Activated T-cell treated with anti-CD3 and anti-CD28 coated beads, Interleukin-2, amount 50 U/mL, for 4 hours (primary cell): ENCODE results near the gene MBNL1. TPM values are rescaled to one million over a fixed set of nuclear protein-coding genes. Genes with fewer than 3 reads are reported as not detected.

ENCODE experiments used
- ATAC-seq, 2 donors: fragments of 200-7000 bp; cut with Tn5 transposase; one replicate each; pipeline ENCODE4 v1.10.0; 2021
- DNase-seq: peaks from one replicate; pipeline ENCODE4 v3.0.0-alpha.2; 2020
- H3K27me3 Mint-ChIP-seq: one replicate; pipeline ENCODE4 v1.8.0; 2021; ENCODE audit warnings: low read depth, mixed read lengths
- H3K36me3 Mint-ChIP-seq: one replicate; pipeline ENCODE4 v1.8.0; 2022; ENCODE audit warnings: mixed read lengths; ENCODE audit not compliant: insufficient read depth
- H3K4me1 Mint-ChIP-seq: one replicate; pipeline ENCODE4 v1.8.0; 2021; ENCODE audit warnings: low read depth, mixed read lengths
- H3K4me3 Mint-ChIP-seq: one replicate; pipeline ENCODE4 v1.8.0; 2021; ENCODE audit warnings: mild to moderate bottlenecking, moderate library complexity, mixed read lengths
- H3K9me3 Mint-ChIP-seq: one replicate; pipeline ENCODE4 v1.8.0; 2021; ENCODE audit warnings: mixed read lengths
- total RNA-seq, 3 donors: library from RNA; stranded (reverse); gene quantifications; one replicate each; pipeline ENCODE4 v1.2.1, GENCODE V29; 2021

The MBNL1 gene
- total RNA-seq, 3 donors from 2014 or later: 343 to 376 (median 347) TPM

- peaks cover 63% of the 10 kb centered on the region for H3K4me1 Mint-ChIP-seq
These were observed 177.8 kb downstream of the MBNL1 start for GRCh38 chr3:152446495-152446894.

GRCh38 chr3:152447511-152447910 lies 178.8 kb downstream of the MBNL1 start:
- DNase-seq (no peak), ATAC-seq (no peak)
- H3K36me3 Mint-ChIP-seq: peaks cover 39% of the 10 kb centered on the region
- H3K27me3 Mint-ChIP-seq: no peaks in the 10 kb centered on the region
- H3K4me1 Mint-ChIP-seq: peaks cover 65% of the 10 kb centered on the region
- H3K4me3 Mint-ChIP-seq: no peak overlapping the region
- no peaks in the 10 kb centered on the region for H3K9me3 Mint-ChIP-seq

More at GRCh38 chr3:152446495-152446894, 177.8 kb downstream of the MBNL1 start:
- Mint-ChIP-seq H3K27me3 (no peaks in the 10 kb centered on the region), H3K4me3 (no peak overlapping the region), H3K9me3 (no peaks in the 10 kb centered on the region), H3K36me3 (peaks cover 31% of the 10 kb centered on the region)
- DNase-seq (no peak), ATAC-seq (no peak)

DNA sequence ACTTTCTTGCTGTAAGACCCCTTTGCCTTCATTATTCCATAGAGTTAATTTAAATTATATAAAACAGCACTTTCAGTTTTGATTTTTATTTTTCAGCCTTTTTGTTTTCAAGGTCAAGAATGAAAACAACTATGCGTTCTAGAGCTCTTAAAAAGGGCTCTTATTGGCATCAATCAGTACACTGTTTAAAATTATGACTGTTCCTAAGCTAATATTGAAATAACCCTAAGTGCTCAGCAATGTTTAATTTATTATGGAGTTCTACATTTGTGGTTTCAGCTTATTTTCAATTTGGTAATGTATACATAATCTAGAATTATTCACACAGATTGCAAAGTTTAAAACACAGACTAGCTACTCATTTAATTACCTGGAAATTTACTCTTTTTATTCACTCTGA lies 179.4 kb downstream of the MBNL1 start:
- no peak for ATAC-seq

DNA sequence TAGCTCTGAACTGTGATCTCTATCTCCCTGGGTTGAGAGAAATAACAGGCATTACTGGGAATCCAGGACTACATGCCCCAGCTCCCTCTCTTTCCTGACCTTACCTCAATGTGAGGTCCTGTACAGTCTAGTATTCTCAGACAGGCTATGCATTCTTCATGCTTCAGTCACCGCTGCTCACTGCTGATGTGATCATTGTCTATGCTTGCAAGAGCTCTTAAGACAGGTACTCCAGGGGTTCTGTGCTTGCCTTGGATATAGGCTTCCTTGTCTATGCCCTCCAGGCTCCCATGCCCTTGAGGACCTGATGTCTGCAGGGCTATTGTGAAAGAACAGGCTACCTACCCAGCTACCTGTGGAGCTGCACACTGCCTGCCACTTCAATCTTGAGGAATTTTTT lies 183.6 kb downstream of the MBNL1 start:
- peaks cover 47% of the 10 kb centered on the region for H3K4me1 Mint-ChIP-seq
- ATAC-seq (no peak), DNase-seq (no peak)
- H3K4me3 Mint-ChIP-seq: no peak overlapping the region
- H3K9me3 Mint-ChIP-seq: no peaks in the 10 kb centered on the region
- H3K27me3 Mint-ChIP-seq: no peaks in the 10 kb centered on the region
- peaks cover 45% of the 10 kb centered on the region for H3K36me3 Mint-ChIP-seq

More for the DNA sequence above, 179.4 kb downstream of the MBNL1 start:
- Mint-ChIP-seq H3K4me1 (peaks cover 62% of the 10 kb centered on the region), H3K9me3 (no peaks in the 10 kb centered on the region), H3K4me3 (no peak overlapping the region), H3K36me3 (peaks cover 41% of the 10 kb centered on the region), H3K27me3 (no peaks in the 10 kb centered on the region)
- DNase-seq: no peak

- peaks cover 55% of the 10 kb centered on the region for H3K4me1 Mint-ChIP-seq
- peaks cover 53% of the 10 kb centered on the region for H3K36me3 Mint-ChIP-seq
- H3K9me3 Mint-ChIP-seq: no peaks in the 10 kb centered on the region
- DNase-seq: no peak
- no peaks in the 10 kb centered on the region for H3K27me3 Mint-ChIP-seq
- no peak overlapping the region for H3K4me3 Mint-ChIP-seq
- no peak for ATAC-seq
These were observed 185.5 kb downstream of the MBNL1 start for GRCh38 chr3:152454076-152454875.

DNA sequence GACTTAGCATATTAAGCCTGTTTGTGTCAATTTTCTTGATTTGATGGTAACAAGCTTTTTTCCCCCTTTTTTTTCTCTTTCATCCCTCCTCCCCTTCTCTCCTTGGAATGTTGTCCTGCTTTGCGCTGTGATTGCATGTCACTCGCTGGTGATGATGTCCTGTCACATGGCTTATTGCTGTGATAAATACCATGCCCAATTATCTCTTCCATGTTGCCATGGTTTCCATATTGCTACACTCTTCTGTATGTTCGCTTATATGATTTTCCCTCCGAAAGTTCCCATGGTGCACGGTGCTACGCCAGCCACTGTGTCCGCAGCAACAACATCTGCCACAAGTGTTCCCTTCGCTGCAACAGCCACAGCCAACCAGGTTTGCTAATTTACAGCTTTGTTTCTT lies 187.3 kb downstream of the MBNL1 start:
- DNase-seq (no peak), ATAC-seq (no peak)
- peaks cover 52% of the 10 kb centered on the region for H3K4me1 Mint-ChIP-seq
- H3K36me3 Mint-ChIP-seq: peaks cover 51% of the 10 kb centered on the region
- H3K4me3 Mint-ChIP-seq: no peak overlapping the region
- H3K27me3 Mint-ChIP-seq: no peaks in the 10 kb centered on the region
- no peaks in the 10 kb centered on the region for H3K9me3 Mint-ChIP-seq

DNA sequence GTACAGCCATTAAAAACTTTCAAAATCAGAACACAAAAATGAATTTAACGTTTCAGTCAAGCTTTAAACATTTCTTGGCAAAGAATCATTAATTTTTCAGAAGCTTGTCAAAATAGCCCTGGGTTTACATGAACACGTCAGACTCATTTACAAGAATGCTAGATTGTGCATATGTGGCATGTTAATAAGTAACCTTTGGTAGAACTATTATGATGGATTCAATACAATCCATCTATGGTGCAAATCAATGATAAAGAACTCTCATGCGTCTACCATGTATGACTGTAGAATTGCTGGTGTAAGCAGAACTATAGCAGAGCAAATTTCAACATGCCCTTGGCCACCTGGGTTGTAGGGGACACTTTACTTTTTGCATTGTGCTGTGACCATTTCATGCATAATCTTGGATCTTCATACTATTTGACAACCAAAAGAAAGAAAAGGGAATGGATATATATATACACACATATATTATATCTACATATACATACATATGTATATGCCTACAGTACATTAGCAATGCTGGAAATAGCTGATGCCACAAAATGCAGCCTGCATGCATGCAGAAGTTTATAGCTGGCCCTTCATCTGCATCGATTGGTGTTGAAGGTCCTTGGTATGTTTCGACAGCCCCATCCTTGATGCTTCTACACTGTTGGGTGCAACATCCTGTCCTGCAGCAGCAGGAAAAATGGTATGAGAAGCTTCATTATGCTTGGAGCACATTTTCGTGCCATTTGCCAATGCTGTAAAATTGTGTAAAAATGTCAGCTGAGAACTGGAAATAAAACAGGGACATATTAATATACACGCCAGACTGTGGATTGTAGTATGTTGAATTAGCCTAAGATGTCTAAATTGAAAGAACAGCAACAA lies 189.0 kb downstream of the MBNL1 start:
- Mint-ChIP-seq H3K4me3 (no peak overlapping the region), H3K27me3 (no peaks in the 10 kb centered on the region), H3K4me1 (peaks cover 39% of the 10 kb centered on the region), H3K36me3 (peaks cover 38% of the 10 kb centered on the region), H3K9me3 (no peaks in the 10 kb centered on the region)
- no peak for DNase-seq
- ATAC-seq: no peak

GRCh38 chr3:152458376-152459117 lies 189.8 kb downstream of the MBNL1 start:
- Mint-ChIP-seq H3K4me3 (no peak overlapping the region), H3K4me1 (peaks cover 35% of the 10 kb centered on the region), H3K36me3 (peaks cover 40% of the 10 kb centered on the region), H3K9me3 (no peaks in the 10 kb centered on the region), H3K27me3 (no peaks in the 10 kb centered on the region)
- DNase-seq (no peak), ATAC-seq (no peak)

- Mint-ChIP-seq H3K27me3 (no peaks in the 10 kb centered on the region), H3K4me3 (no peak overlapping the region), H3K9me3 (no peaks in the 10 kb centered on the region), H3K4me1 (peaks cover 33% of the 10 kb centered on the region), H3K36me3 (peaks cover 37% of the 10 kb centered on the region)
- DNase-seq: no peak
- ATAC-seq: no peak
These were observed 190.4 kb downstream of the MBNL1 start for GRCh38 chr3:152459118-152459515.

- DNase-seq (no peak), ATAC-seq (no peak)
- no peaks in the 10 kb centered on the region for H3K27me3 Mint-ChIP-seq
- no peaks in the 10 kb centered on the region for H3K9me3 Mint-ChIP-seq
- H3K36me3 Mint-ChIP-seq: peaks cover 34% of the 10 kb centered on the region
- no peak overlapping the region for H3K4me3 Mint-ChIP-seq
- H3K4me1 Mint-ChIP-seq: peaks cover 31% of the 10 kb centered on the region
These were observed 190.8 kb downstream of the MBNL1 start for GRCh38 chr3:152459572-152459971.

GRCh38 chr3:152460936-152461335 lies 192.2 kb downstream of the MBNL1 start:
- DNase-seq (no peak), ATAC-seq (no peak)
- Mint-ChIP-seq H3K4me1 (peaks cover 25% of the 10 kb centered on the region), H3K9me3 (no peaks in the 10 kb centered on the region), H3K36me3 (peaks cover 31% of the 10 kb centered on the region), H3K27me3 (no peaks in the 10 kb centered on the region), H3K4me3 (no peak overlapping the region)

DNA sequence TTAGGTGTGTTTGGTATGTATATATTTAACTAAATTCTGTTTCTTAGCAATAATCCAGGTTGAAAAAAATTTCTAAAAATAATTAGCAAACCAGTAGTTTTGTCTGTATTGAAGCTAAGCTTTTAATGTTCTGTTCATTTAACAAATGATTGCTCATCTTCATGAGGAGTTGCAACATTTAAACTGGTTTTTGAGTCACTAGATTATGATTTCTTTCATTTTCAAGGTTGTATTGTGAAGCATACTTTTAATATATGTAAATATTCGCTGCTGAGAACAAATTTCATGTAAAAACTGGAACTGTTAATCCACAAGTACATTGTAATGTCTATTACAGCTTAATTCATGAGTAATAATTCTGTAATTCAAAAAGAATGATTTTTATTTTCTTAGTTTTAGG lies 192.7 kb downstream of the MBNL1 start:
- Mint-ChIP-seq H3K27me3 (no peaks in the 10 kb centered on the region), H3K9me3 (no peaks in the 10 kb centered on the region), H3K4me1 (peaks cover 21% of the 10 kb centered on the region), H3K36me3 (peaks cover 28% of the 10 kb centered on the region), H3K4me3 (no peak overlapping the region)
- no peak for ATAC-seq
- no peak for DNase-seq

- no peak for DNase-seq
- H3K36me3 Mint-ChIP-seq: peaks cover 14% of the 10 kb centered on the region
- peak in 1 of 2 donors; percentile 63 for ATAC-seq
- H3K27me3 Mint-ChIP-seq: no peaks in the 10 kb centered on the region
- H3K9me3 Mint-ChIP-seq: no peaks in the 10 kb centered on the region
- H3K4me1 Mint-ChIP-seq: peaks cover 6% of the 10 kb centered on the region
- no peak overlapping the region for H3K4me3 Mint-ChIP-seq
These were observed 198.1 kb downstream of the MBNL1 start for GRCh38 chr3:152466784-152467183.
